B cell (primary cell): Measurements from ENCODE around the gene ACADL. TPM values are rescaled to one million over a fixed set of nuclear protein-coding genes. Genes with fewer than 3 reads are reported as not detected.

ENCODE experiments used
- ATAC-seq: fragments of 200-7000 bp; cut with Tn5 transposase; one replicate; pipeline ENCODE4 v1.10.0; 2021; ENCODE audit warnings: low read depth, mild to moderate bottlenecking, moderate number of reproducible peaks, moderate library complexity
- CTCF ChIA-PET: fragments of 350-600 bp; sonication (Branson Sonifier 250); formaldehyde crosslinking; loops from one replicate; lab custom pipeline; 2021; ENCODE audit warnings: antibody characterized with exemption, inconsistent platforms; lab: Charles Lee
- POLR2A ChIA-PET: fragments of 350-600 bp; sonication (Branson Sonifier 250); formaldehyde crosslinking; loops from one replicate; lab custom pipeline; 2021; ENCODE audit warnings: antibody characterized with exemption; lab: Charles Lee
- DNase-seq: peaks from one replicate; pipeline ENCODE4 v3.0.0; 2013
- H2AFZ ChIP-seq: 2 replicates; pipeline ENCODE4 v1.6.1; 2012; ENCODE audit warnings: mild to moderate bottlenecking, low read depth, low read length; ENCODE audit not compliant: insufficient read depth, poor library complexity, severe bottlenecking
- H3K27ac ChIP-seq, 2 donors: 1 replicate in 1 of 2; 2 replicates in 1 of 2; pipeline ENCODE4 v1.5.1; 2012 to 2013; ENCODE audit warnings: low read length in 2 of 2, mild to moderate bottlenecking in 2 of 2, moderate library complexity in 1 of 2
- H3K27me3 ChIP-seq, 4 experiments: fragments of 200-600 bp in 1 of 4; sonication (generic) in 1 of 4; replicated peaks in 1 of 4; 1 replicate in 2 of 4; 2 replicates in 2 of 4; pipeline versions ENCODE4 v1.6.1 to v1.7.0; 2013 to 2016; ENCODE audit warnings: low read length in 3 of 4, mild to moderate bottlenecking in 2 of 4, mixed read lengths in 1 of 4, moderate library complexity in 1 of 4; ENCODE audit not compliant: insufficient read depth in 4 of 4, control insufficient read depth in 3 of 4; ENCODE audit errors: control extremely low read depth in 1 of 4
- H3K36me3 ChIP-seq, 2 experiments: replicated peaks in 1 of 2; 1 replicate in 1 of 2; 2 replicates in 1 of 2; pipeline versions ENCODE4 v1.6.1 to v1.7.1; 2013; ENCODE audit warnings: low read length in 1 of 2; ENCODE audit not compliant: insufficient read depth in 2 of 2, control insufficient read depth in 1 of 2; ENCODE audit errors: control extremely low read depth in 1 of 2, extremely low read depth in 1 of 2
- H3K4me1 ChIP-seq, 2 donors: fragments of 200-600 bp in 1 of 2; sonication (generic) in 1 of 2; 1 replicate in 1 of 2; 2 replicates in 1 of 2; pipeline versions ENCODE4 v1.5.1 to v1.6.1; 2013 to 2017; ENCODE audit warnings: low read length in 2 of 2; ENCODE audit not compliant: control insufficient read depth in 2 of 2, insufficient read depth in 2 of 2
- H3K4me2 ChIP-seq: replicated peaks from 2 replicates; pipeline ENCODE3; 2012; ENCODE audit warnings: mild to moderate bottlenecking, low read depth, low read length; ENCODE audit not compliant: poor library complexity, severe bottlenecking
- H3K4me3 ChIP-seq, 5 experiments: fragments of 200-600 bp in 1 of 5; sonication (generic) in 1 of 5; 1 replicate in 3 of 5; 2 replicates in 2 of 5; pipeline versions ENCODE4 v1.5.1 to v1.7.0; 2011 to 2016; ENCODE audit warnings: low read length in 4 of 5, mild to moderate bottlenecking in 4 of 5, low read depth in 2 of 5, control low read depth in 1 of 5, moderate library complexity in 1 of 5; ENCODE audit not compliant: insufficient read depth in 1 of 5; ENCODE audit errors: control extremely low read depth in 1 of 5, extremely low read depth in 1 of 5
- H3K79me2 ChIP-seq: fragments of 200-600 bp; sonication (generic); one replicate; pipeline ENCODE4 v1.6.0; 2016; ENCODE audit warnings: low read length; ENCODE audit not compliant: control insufficient read depth, insufficient read depth
- H3K9ac ChIP-seq: fragments of 200-600 bp; sonication (generic); 2 replicates; pipeline ENCODE4 v1.6.1; 2017; ENCODE audit warnings: mild to moderate bottlenecking, low read length, moderate library complexity
- H3K9me3 ChIP-seq, 3 donors: one replicate each; pipeline versions ENCODE4 v1.6.1 to v1.7.1; 2013; ENCODE audit warnings: low read length in 2 of 3; ENCODE audit not compliant: control insufficient read depth in 2 of 3, insufficient read depth in 1 of 3; ENCODE audit errors: control extremely low read depth in 1 of 3
- H4K20me1 ChIP-seq: 2 replicates; pipeline ENCODE4 v1.6.0; 2012; ENCODE audit warnings: mild to moderate bottlenecking, low read length; ENCODE audit not compliant: insufficient read depth, control insufficient read depth, poor library complexity, severe bottlenecking
- H3K27ac Mint-ChIP-seq: one replicate; pipeline ENCODE4 v1.8.0; 2021; ENCODE audit warnings: mixed read lengths
- H3K27me3 Mint-ChIP-seq: one replicate; pipeline ENCODE4 v1.8.0; 2021; ENCODE audit warnings: mixed read lengths
- H3K4me1 Mint-ChIP-seq: one replicate; pipeline ENCODE4 v1.8.0; 2021; ENCODE audit warnings: mixed read lengths
- H3K4me3 Mint-ChIP-seq: one replicate; pipeline ENCODE4 v1.8.0; 2021; ENCODE audit warnings: mixed read lengths
- H3K9me3 Mint-ChIP-seq: one replicate; pipeline ENCODE4 v1.8.0; 2022; ENCODE audit warnings: mixed read lengths; ENCODE audit not compliant: insufficient read depth
- EZH2 ChIP-seq: IDR thresholded peaks from 2 replicates; pipeline ENCODE4 v1.6.1; 2012; ENCODE audit warnings: borderline replicate concordance, low read depth, mild to moderate bottlenecking, moderate library complexity, low read length; ENCODE audit not compliant: insufficient read depth, poor library complexity, severe bottlenecking
- WGBS: methylation state at CpG from one replicate; pipeline ENCODE4 v1.1.5; 2013; ENCODE audit warnings: missing lambda C conversion rate; ENCODE audit not compliant: insufficient coverage; 5-methylcytosine and 5-hydroxymethylcytosine counted together
- intact Hi-C: fragments of 100-400 bp; cut with micrococcal nuclease; formaldehyde crosslinking; loops from one replicate; pipeline ENCODE4 v1.10.0; 2022
- polyA plus RNA-seq: library from polyadenylated mRNA; depleted of rRNA; stranded (reverse); fragments of >200 nt; gene quantifications from 2 replicates; pipeline ENCODE4 v1.2.3, GENCODE V29; 2012
- total RNA-seq, 2 donors: library from RNA; stranded (reverse); fragments of 120-200 nt in 1 of 2; gene quantifications; 1 replicate in 1 of 2; 2 replicates in 1 of 2; pipeline versions ENCODE4 v1.2.3 to v1.2.4, GENCODE V29; 2013 to 2022
- TF ChIP-seq, protein P1 (sequence below): fragments of 200-600 bp; IDR thresholded peaks from one replicate; pipeline ENCODE4 v1.8.0; 2022; ENCODE audit warnings: antibody characterized with exemption, mild to moderate bottlenecking

ACADL gene
- total and polyA plus RNA-seq, 2 donors (not counting 1 experiment from before 2014, with no cell fraction given): not detected

DNA sequence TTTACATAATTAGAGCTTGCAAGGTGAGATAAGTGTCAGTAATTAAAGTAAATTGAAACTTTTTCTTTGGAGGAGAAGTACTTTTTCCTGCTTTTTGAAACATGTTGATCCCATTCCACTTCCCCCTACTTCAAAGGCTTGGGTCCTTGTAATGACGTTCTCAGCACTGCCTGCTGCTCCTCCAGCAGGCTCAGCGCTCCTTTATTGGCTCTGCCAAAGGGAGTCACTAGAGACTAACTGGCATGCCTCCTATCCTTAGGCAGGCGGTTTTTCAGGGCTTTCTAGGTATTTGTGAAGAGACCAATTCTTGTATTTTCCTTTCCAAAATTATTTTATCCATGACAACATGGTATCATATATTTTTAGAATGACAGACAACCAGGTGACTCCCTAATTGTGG lies 43.9 kb upstream of the ACADL start:
- no peak overlapping the region for H2AFZ ChIP-seq
- H3K9me3 ChIP-seq: no peaks in the 10 kb centered on the region
- no peak overlapping the region for H3K4me2 ChIP-seq
- H3K9ac ChIP-seq: no peak overlapping the region
- H3K27ac Mint-ChIP-seq: no peak overlapping the region
- peaks cover 2% of the 10 kb centered on the region for H3K27me3 Mint-ChIP-seq
- ATAC-seq: no peak
- H3K36me3 ChIP-seq: no peaks in the 10 kb centered on the region
- H3K27me3 ChIP-seq: no peaks in the 10 kb centered on the region
- POLR2A ChIA-PET: no interaction called here
- no peaks in the 10 kb centered on the region for H4K20me1 ChIP-seq
- H3K4me3 ChIP-seq: no peak overlapping the region
- no peak for TF ChIP-seq EZH2
- TF ChIP-seq, protein P1, sequence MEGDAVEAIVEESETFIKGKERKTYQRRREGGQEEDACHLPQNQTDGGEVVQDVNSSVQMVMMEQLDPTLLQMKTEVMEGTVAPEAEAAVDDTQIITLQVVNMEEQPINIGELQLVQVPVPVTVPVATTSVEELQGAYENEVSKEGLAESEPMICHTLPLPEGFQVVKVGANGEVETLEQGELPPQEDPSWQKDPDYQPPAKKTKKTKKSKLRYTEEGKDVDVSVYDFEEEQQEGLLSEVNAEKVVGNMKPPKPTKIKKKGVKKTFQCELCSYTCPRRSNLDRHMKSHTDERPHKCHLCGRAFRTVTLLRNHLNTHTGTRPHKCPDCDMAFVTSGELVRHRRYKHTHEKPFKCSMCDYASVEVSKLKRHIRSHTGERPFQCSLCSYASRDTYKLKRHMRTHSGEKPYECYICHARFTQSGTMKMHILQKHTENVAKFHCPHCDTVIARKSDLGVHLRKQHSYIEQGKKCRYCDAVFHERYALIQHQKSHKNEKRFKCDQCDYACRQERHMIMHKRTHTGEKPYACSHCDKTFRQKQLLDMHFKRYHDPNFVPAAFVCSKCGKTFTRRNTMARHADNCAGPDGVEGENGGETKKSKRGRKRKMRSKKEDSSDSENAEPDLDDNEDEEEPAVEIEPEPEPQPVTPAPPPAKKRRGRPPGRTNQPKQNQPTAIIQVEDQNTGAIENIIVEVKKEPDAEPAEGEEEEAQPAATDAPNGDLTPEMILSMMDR: no peak
- no peaks in the 10 kb centered on the region for H3K79me2 ChIP-seq
- no peaks in the 10 kb centered on the region for H3K4me1 ChIP-seq
- no peaks in the 10 kb centered on the region for H3K4me1 Mint-ChIP-seq
- 35% methylated on average over 2 of the region's 3 CpGs for WGBS
- intact Hi-C loops: no loop called here
- H3K4me3 Mint-ChIP-seq: no peak overlapping the region
- CTCF ChIA-PET: no interaction called here
- DNase-seq: no peak
- no peak overlapping the region for H3K27ac ChIP-seq
- H3K9me3 Mint-ChIP-seq: no peaks in the 10 kb centered on the region

DNA sequence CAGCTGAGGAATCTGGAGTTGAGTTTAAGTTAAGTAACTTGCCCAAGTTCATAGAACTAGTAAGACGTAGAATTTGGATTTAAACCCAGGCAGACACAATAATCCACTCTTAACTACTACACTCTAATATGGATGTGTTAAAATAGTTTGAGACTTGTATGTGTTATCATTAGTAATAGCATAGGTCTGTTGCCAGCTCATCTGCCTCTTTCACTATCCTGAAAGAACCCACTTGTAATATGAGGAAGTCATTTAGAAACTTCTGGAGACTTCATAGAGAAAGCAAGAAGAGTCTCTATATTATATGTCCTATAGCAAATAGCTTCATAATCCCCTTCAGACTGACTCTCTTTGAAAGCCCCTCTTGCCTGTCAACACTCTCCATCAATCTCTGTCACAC lies 43.0 kb upstream of the ACADL start:
- H3K9me3 ChIP-seq: no peaks in the 10 kb centered on the region
- no peak overlapping the region for H3K4me3 ChIP-seq
- no peak for DNase-seq
- no peaks in the 10 kb centered on the region for H4K20me1 ChIP-seq
- TF ChIP-seq, protein P1: no peak
- TF ChIP-seq EZH2: no peak
- no peak overlapping the region for H2AFZ ChIP-seq
- intact Hi-C loops: no loop called here
- H3K9ac ChIP-seq: no peak overlapping the region
- Mint-ChIP-seq H3K27me3 (peaks cover 2% of the 10 kb centered on the region), H3K9me3 (no peaks in the 10 kb centered on the region), H3K4me3 (no peak overlapping the region), H3K27ac (no peak overlapping the region), H3K4me1 (no peaks in the 10 kb centered on the region)
- no peaks in the 10 kb centered on the region for H3K4me1 ChIP-seq
- no peaks in the 10 kb centered on the region for H3K27me3 ChIP-seq
- ChIA-PET POLR2A (no interaction called here), CTCF (no interaction called here)
- no peak overlapping the region for H3K27ac ChIP-seq
- no peak overlapping the region for H3K4me2 ChIP-seq
- H3K79me2 ChIP-seq: no peaks in the 10 kb centered on the region
- WGBS: no CpG with 5 or more reads among the region's 1 CpG
- no peaks in the 10 kb centered on the region for H3K36me3 ChIP-seq
- ATAC-seq: no peak
